Parathyroid adenoma (tissue), 2 donors: ENCODE data around the gene TIMP2.

Experiments
- H2AFZ ChIP-seq: fragments of 300-600 bp; sonication (generic); one replicate; pipeline ENCODE4 v1.7.0; 2017; ENCODE audit warnings: antibody characterized with exemption, mild to moderate bottlenecking
- H3K27ac ChIP-seq: fragments of 300-600 bp; sonication (generic); one replicate; pipeline ENCODE4 v1.7.0; 2017
- H3K27me3 ChIP-seq: fragments of 300-600 bp; sonication (generic); one replicate; pipeline ENCODE4 v1.7.0; 2017; ENCODE audit warnings: low read length; ENCODE audit not compliant: control insufficient read depth, insufficient read depth
- H3K36me3 ChIP-seq: fragments of 300-600 bp; sonication (generic); one replicate; pipeline ENCODE4 v1.7.0; 2017; ENCODE audit warnings: low read length; ENCODE audit not compliant: control insufficient read depth, insufficient read depth
- H3K4me1 ChIP-seq: fragments of 300-600 bp; sonication (generic); one replicate; pipeline ENCODE4 v1.7.0; 2017; ENCODE audit warnings: control low read depth
- H3K4me2 ChIP-seq: fragments of 300-600 bp; sonication (generic); one replicate; pipeline ENCODE4 v1.7.0; 2017; ENCODE audit warnings: low read length
- H3K4me3 ChIP-seq: fragments of 300-600 bp; sonication (generic); one replicate; pipeline ENCODE4 v1.7.0; 2017; ENCODE audit warnings: low read depth, low read length
- H3K79me2 ChIP-seq: fragments of 300-600 bp; sonication (generic); one replicate; pipeline ENCODE4 v1.7.0; 2017; ENCODE audit warnings: control low read depth
- H3K9ac ChIP-seq: fragments of 300-600 bp; sonication (generic); one replicate; pipeline ENCODE4 v1.7.0; 2017; ENCODE audit warnings: mild to moderate bottlenecking
- H3K9me3 ChIP-seq: fragments of 300-600 bp; sonication (generic); one replicate; pipeline ENCODE4 v1.7.0; 2017; ENCODE audit warnings: low read length; ENCODE audit not compliant: control insufficient read depth
- CTCF ChIP-seq: fragments of 300-600 bp; sonication (generic); IDR thresholded peaks from one replicate; pipeline ENCODE4 v1.7.0; 2017; ENCODE audit warnings: antibody characterized with exemption, mild to moderate bottlenecking
- donor health status: primary hyperparathyroidism.

The TIMP2 gene

GRCh38 chr17:78831688-78832540, 93.3 kb downstream of the TIMP2 start:
- Histone ChIP-seq H3K9me3 (no peaks in the 10 kb centered on the region), H3K36me3 (no peaks in the 10 kb centered on the region)

GRCh38 chr17:78829477-78829876, 95.7 kb downstream of the TIMP2 start:
- Histone ChIP-seq H3K4me1 (no peaks in the 10 kb centered on the region), H3K36me3 (no peaks in the 10 kb centered on the region)
- no peak for TF ChIP-seq CTCF

More at GRCh38 chr17:78831688-78832540, 93.3 kb downstream of the TIMP2 start:
- peaks cover 53% of the 10 kb centered on the region for H3K79me2 ChIP-seq
- H3K27ac ChIP-seq, result no peak overlapping the region
- H3K4me1 ChIP-seq, result no peaks in the 10 kb centered on the region
- no peak overlapping the region for H3K4me3 ChIP-seq
- no peak for TF ChIP-seq CTCF
- H3K9ac ChIP-seq, result no peak overlapping the region
- no peak overlapping the region for H3K4me2 ChIP-seq
- H2AFZ ChIP-seq, result no peak overlapping the region
- H3K27me3 ChIP-seq, result no peaks in the 10 kb centered on the region

GRCh38 chr17:78828470-78829185, 96.6 kb downstream of the TIMP2 start:
- no peak overlapping the region for H2AFZ ChIP-seq

More at GRCh38 chr17:78829477-78829876, 95.7 kb downstream of the TIMP2 start:
- Histone ChIP-seq H3K79me2 (peaks cover 45% of the 10 kb centered on the region), H3K9me3 (no peaks in the 10 kb centered on the region), H3K9ac (no peak overlapping the region), H3K4me3 (no peak overlapping the region), H2AFZ (no peak overlapping the region), H3K4me2 (no peak overlapping the region), H3K27ac (no peak overlapping the region), H3K27me3 (no peaks in the 10 kb centered on the region)

GRCh38 chr17:78826836-78827509, 98.2 kb downstream of the TIMP2 start:
- H2AFZ ChIP-seq, result no peak overlapping the region
- no peaks in the 10 kb centered on the region for H3K27me3 ChIP-seq
- H3K9me3 ChIP-seq, result no peaks in the 10 kb centered on the region
- no peak overlapping the region for H3K4me2 ChIP-seq
- no peak overlapping the region for H3K9ac ChIP-seq
- no peak for TF ChIP-seq CTCF
- H3K27ac ChIP-seq, result no peak overlapping the region
- no peaks in the 10 kb centered on the region for H3K4me1 ChIP-seq
- H3K4me3 ChIP-seq, result no peak overlapping the region
- H3K79me2 ChIP-seq, result peaks cover 42% of the 10 kb centered on the region
- no peaks in the 10 kb centered on the region for H3K36me3 ChIP-seq

More at GRCh38 chr17:78828470-78829185, 96.6 kb downstream of the TIMP2 start:
- Histone ChIP-seq H3K27me3 (no peaks in the 10 kb centered on the region), H3K36me3 (no peaks in the 10 kb centered on the region), H3K4me3 (no peak overlapping the region), H3K79me2 (peaks cover 43% of the 10 kb centered on the region), H3K9me3 (no peaks in the 10 kb centered on the region), H3K27ac (no peak overlapping the region), H3K4me2 (no peak overlapping the region), H3K9ac (no peak overlapping the region), H3K4me1 (no peaks in the 10 kb centered on the region)
- TF ChIP-seq CTCF, result no peak
